Fibroblast of villous mesenchyme (primary cell): ENCODE results near the gene UTF1. TPM values are rescaled to one million over a fixed set of nuclear protein-coding genes. Genes with fewer than 3 reads are reported as not detected.
"Not testable (repeated sequence)": the region's sequence is repeated elsewhere in the genome, so short reads cannot be mapped to it uniquely, and the experiment has no call there.

Source experiments
- DNase-seq: peaks from one replicate; pipeline ENCODE4 v3.0.0-alpha.2; 2010; ENCODE audit warnings: low read depth
- H3K4me3 ChIP-seq: 2 replicates; pipeline ENCODE4 v1.5.1; 2011; ENCODE audit warnings: low read depth, mild to moderate bottlenecking, low read length
- CTCF ChIP-seq: IDR thresholded peaks from 2 replicates; pipeline ENCODE4 v1.5.1; 2012; ENCODE audit warnings: low read depth, mild to moderate bottlenecking, low read length; ENCODE audit not compliant: insufficient read depth
- total RNA-seq: library from RNA; depleted of rRNA; stranded (reverse); fragments of >200 nt; gene quantifications from 2 replicates; pipeline ENCODE4 v1.2.3, GENCODE V29; 2012

UTF1 gene
- total RNA-seq, 1 donor = not detected

DNA sequence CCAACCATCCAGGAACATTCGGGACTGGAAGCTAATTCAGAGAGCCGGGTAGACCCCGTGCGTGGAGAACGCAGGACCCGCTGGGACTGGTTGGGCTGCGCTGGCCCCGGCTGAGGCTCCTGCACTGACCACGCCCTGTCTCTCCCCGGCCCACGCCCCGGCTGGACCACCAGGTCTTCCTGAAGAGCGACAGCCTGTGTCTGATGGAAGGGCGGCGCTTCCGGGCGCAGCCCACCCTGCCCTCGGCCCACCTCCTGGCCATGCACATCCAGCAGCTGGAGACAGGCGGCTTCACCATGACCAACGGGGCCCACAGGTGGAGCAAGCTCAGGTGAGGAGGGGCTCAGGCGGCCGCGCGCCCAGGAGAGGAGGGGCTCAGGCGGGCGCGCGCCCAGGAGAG, 10.2 kb upstream of the UTF1 start:
- no peak overlapping the region for H3K4me3 ChIP-seq
- TF ChIP-seq CTCF = no peak

GRCh38 chr10:133221331-133221730, 8.7 kb upstream of the UTF1 start:
- no peak overlapping the region for H3K4me3 ChIP-seq
- DNase-seq = no peak
- TF ChIP-seq CTCF = no peak

More for the DNA sequence above, 10.2 kb upstream of the UTF1 start:
- DNase-seq = no peak

DNA sequence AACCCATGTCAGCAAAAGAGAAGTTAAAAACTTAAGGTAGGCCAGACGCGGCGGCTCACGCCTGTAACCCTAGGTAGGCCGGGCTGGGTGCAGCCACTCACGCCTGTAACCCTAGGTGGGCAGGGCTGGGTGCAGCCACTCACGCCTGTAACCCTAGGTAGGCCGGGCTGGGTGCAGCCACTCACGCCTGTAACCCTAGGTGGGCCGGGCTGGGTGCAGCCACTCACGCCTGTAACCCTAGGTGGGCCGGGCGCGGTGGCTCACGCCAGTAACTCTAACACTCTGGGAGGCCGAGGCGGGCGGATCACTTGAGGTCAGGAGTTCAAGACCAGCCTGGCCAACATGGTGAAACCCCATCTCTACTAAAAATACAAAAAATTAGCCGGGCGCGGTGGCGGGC, 8.3 kb upstream of the UTF1 start:
- not testable (repeated sequence) for DNase-seq, H3K4me3 ChIP-seq

DNA sequence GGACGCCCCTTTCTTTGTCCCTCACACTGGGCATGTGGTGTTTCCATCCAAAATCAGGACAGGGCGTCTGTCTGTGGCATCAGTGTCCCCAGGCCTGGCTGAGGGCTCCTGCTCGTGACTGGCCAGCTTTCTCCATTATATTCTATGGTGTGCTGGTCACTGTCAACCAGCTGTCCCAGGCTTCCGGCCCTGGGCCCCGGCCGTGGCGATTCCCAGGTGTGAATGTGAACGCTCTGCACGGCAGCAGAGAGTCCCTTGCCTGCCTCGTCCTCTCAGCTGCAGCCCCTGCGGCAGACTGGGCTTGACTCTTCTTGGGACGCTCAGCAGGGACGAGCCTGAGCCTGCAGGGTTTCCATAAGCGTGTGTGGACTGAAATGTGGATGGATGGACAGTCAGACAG, 5.9 kb upstream of the UTF1 start:
- no peak for TF ChIP-seq CTCF
- no peak overlapping the region for H3K4me3 ChIP-seq
- DNase-seq = no peak

DNA sequence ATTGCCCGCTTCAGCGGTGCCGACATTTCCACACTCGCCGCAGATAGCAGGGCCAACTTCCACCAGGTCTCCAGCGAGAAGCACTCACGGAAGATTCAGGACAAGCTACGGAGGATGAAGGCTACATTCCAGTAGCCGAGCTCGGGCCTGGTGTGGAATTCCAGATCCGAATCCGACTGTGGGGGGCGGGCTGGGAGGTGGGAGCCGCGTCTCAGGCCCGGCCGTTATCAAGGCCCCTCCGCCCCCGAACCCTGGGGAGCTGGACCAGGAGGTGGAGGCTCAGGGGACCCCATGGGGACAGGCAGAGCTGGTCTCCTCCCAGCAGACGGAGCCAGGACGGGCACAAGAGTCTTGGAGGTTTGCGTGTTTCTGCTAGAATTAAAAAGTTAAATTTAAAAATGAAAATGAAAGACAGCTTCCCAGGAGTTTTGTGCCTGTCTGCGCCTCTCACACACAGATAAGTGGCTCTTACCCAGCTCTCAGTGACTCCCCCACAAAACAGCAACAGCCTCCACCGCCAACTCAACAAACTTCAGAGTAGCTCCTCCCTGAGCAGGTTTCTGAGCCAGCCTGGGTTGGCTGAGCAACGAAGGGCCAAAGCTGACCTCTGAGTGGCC, 5.2 kb upstream of the UTF1 start:
- peak overlapping the region; percentile 21 for H3K4me3 ChIP-seq
- no peak for TF ChIP-seq CTCF
- peak; percentile 51 for DNase-seq

DNA sequence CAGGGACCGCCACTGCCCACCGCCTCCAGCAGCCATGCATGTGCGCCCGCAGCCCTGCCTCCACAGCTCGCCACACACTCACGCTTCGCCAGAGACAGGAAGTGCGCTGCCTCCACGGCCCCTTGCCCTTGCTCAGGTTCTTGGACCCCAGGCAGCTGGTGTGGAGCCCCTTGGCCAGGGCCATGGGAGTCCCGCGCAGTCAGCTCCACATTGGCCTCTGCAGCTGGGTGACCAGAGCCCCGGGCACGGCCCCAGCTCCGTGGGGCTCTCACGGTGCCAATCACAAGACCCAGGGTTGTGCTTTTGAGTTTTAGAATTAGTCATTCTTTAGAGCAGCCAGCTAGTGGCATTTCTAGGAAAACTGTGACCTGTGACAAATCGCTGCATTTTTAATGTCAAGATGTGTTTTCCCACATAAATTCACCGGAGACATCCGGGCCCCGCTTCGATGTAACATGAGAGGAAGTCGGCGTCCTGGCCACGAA, 4.3 kb upstream of the UTF1 start:
- no peak overlapping the region for H3K4me3 ChIP-seq
- TF ChIP-seq CTCF = no peak
- DNase-seq = no peak

DNA sequence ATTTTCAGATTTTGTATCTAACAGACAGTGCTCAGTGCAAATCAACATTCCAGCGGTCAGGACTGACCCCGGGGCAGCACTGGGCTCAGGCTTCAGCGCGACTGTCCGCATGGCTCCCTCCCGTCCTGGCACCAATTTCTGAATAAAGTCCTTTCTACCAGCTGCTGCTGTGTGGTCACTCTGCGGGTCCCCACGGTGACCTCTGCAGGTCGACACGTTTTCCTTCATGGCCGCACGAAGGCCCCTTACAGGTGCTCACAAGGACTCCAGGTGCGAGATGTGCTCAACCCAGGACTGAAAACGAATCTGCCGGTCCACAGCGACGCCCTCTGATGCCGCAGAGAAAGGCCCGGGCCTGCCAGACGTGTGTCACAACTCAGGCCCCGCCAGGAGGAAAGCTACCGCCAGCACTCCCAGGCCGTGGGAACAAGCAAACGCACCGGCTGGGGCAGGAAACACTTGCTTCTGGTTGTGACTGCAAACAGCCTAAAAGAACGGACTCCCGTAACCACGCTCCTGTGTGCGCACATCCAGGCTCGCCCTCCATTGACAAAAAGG, 3.7 kb upstream of the UTF1 start:
- TF ChIP-seq CTCF = no peak
- H3K4me3 ChIP-seq = no peak overlapping the region
- DNase-seq = no peak
